ENCODE data around the gene FRMD1. TPM values are rescaled to one million over a fixed set of nuclear protein-coding genes. Genes with fewer than 3 reads are reported as not detected.

Gene FRMD1
- total RNA-seq, 1 experiment from 2014 or later, result not detected

- no peak overlapping the region for H3K9ac ChIP-seq (ENCODE audit: low read length)
- no peak overlapping the region for H3K4me3 ChIP-seq (replicated peaks in 1 of 2; ENCODE audit: low read depth in 1 of 2, low read length in 2 of 2)
- no peak overlapping the region for H2AFZ ChIP-seq (ENCODE audit: low read depth, low read length, poor library complexity, severe bottlenecking)
- intact Hi-C loops (cut with micrococcal nuclease), result no loop called here
- DNase-seq (ENCODE audit: low read depth, low spot score) (no peak), ATAC-seq (no peak)
- H3K79me2 ChIP-seq (ENCODE audit: insufficient read depth, low read length), result no peaks in the 10 kb centered on the region
- H3K4me1 ChIP-seq (ENCODE audit: control insufficient read depth in 1 of 2, insufficient read depth in 2 of 2, low read length in 2 of 2), result peaks cover 0 to 4% of the 10 kb centered on the region in 2 experiments; a peak in 1 of 4 replicates
- CTCF ChIA-PET, result no interaction called here
- no peaks in the 10 kb centered on the region for H3K9me3 ChIP-seq (ENCODE audit: control insufficient read depth in 1 of 2, insufficient read depth in 1 of 2, low read depth in 1 of 2, low read length in 2 of 2)
- H3K27me3 ChIP-seq (ENCODE audit: insufficient read depth, low read length), result peaks cover 7% of the 10 kb centered on the region; the same call in 1 of the 2 replicates
- no TSS peak for BruUV-seq (replicated peaks)
- no peaks in the 10 kb centered on the region for H4K20me1 ChIP-seq (ENCODE audit: insufficient read depth)
- no peaks in the 10 kb centered on the region for H3K9me2 ChIP-seq (ENCODE audit: insufficient read depth)
- H3K4me2 ChIP-seq (ENCODE audit: low read length), result no peak overlapping the region
- TF ChIP-seq ZFX (IDR thresholded peaks at IDR 0.05) (no peak), ATF3 (IDR thresholded peaks at IDR 0.05) (no peak), EZH2phosphoT487 (IDR thresholded peaks at IDR 0.05; ENCODE audit: borderline replicate concordance) (no peak), POLR2AphosphoS5 (IDR thresholded peaks at IDR 0.05; ENCODE audit: low read depth, low read length) (no peak), RAD21 (IDR thresholded peaks at IDR 0.05; ENCODE audit: low read depth) (no peak), SIN3A (IDR thresholded peaks at IDR 0.05; ENCODE audit: low read depth) (no peak), SRF (IDR thresholded peaks at IDR 0.05; ENCODE audit: low read depth) (no peak), ZNF274 (IDR thresholded peaks at IDR 0.05; ENCODE audit: low read depth, low read length) (no peak), EZH2 (IDR thresholded peaks at IDR 0.05) (no peak), CTCF (IDR thresholded peaks at IDR 0.05 in 2 of 3, conservative IDR thresholded peaks at IDR 0.05 in 1 of 3; ENCODE audit: borderline replicate concordance in 1 of 3, insufficient read depth in 1 of 3, low read depth in 2 of 3, low read length in 2 of 3) (no peak), POLR2A (IDR thresholded peaks at IDR 0.05; ENCODE audit: borderline replicate concordance, extremely low read depth, insufficient read depth, insufficient read length) (no peak)
- POLR2A ChIA-PET, result no interaction called here
- RAD21 ChIA-PET (ENCODE audit: low non-redundant PET in 1 of 2, low total read pairs in 2 of 2, uncharacterized antibody in 2 of 2, unreplicated experiment in 2 of 2), result no interaction called here
- H3K27ac ChIP-seq (ENCODE audit: low read depth, low read length), result no peak overlapping the region
- no peaks in the 10 kb centered on the region for H3K36me3 ChIP-seq (ENCODE audit: control insufficient read depth in 1 of 2, insufficient read depth in 2 of 2, low read length in 2 of 2)
Measured at GRCh38 chr6:168080393-168081077, 1.5 kb upstream of the FRMD1 start.

All from HCT116 (cell line).